ENCODE measurements around the gene PPIP5K2. TPM values are rescaled to one million over a fixed set of nuclear protein-coding genes. Genes with fewer than 3 reads are reported as not detected.
"Not testable (repeated sequence)": the region's sequence is repeated elsewhere in the genome, so short reads cannot be mapped to it uniquely, and the experiment has no call there.

PPIP5K2 gene
- total RNA-seq: 85.0 TPM

DNA sequence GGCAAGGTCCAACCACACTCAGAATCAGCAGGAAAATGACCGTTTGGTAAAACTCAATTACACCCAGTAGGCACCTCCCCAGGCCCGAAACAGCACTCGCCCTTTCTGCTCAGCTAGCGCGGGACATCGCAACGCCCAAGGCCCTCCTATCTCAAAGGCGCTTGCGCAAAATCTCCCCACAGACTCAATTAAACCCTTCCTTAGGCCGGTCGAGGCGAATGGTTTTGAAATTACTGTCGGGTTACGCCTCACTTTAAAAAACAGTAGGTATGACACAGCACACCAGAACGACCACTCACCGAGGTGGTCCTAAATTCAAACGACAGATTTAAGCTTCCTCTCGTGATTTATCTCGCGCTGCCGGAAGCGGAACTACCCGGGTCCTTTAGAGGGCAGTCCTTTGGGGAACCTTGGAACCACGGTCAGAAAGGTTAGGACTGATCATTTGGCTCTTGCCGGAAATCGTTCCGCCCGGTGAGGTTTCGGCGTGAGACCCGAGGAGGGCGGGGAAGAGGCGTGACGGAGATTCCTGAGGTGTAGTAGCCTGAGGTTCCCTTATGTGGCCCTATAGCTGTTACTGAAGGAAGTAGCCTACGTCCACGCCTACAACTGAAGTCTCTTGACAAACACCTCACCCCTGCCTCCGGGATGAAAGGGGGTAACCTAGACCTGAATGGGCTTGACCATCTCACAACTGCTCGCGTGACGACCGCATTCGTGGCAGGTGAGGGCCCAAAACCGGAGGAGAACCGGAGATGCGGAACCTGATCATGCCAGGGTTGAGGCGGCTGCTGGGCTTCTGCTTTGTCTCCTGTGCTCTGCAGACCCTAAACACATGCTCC, at the start of gene PPIP5K2, which contains the start of gene GIN1:
Gene PPIP5K2 (plus strand): TSS at position 537 of the 842 bp plus-strand sequence. CDS start 9,289 bp downstream, outside the sequence.
Gene GIN1 (minus strand): TSS at position 374 of the 842 bp plus-strand sequence. CDS start 11,431 bp downstream, outside the sequence.
- peak; percentile 98 for DNase-seq (ENCODE audit: low spot score)

DNA sequence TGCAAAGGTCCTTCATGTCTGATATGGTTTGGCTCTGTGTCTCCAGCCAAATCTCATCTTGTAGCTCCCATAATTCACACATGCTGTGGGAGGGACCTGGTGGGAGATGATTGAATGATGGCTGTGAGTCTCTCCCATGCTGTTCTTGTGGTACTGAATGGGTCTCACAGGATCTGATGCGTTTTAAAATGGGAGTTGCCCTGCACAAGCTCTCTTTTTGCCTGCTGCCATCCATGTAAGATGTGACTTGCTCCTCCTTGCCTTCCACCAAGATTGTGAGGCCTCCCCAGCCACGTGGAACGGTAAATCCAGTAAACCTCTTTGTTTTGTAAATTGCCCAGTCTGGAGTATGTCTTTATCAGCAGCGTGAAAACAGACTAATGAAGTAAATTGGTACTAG, 46.6 kb upstream of the PPIP5K2 start:
- not testable (repeated sequence) for DNase-seq (ENCODE audit: low spot score)

DNA sequence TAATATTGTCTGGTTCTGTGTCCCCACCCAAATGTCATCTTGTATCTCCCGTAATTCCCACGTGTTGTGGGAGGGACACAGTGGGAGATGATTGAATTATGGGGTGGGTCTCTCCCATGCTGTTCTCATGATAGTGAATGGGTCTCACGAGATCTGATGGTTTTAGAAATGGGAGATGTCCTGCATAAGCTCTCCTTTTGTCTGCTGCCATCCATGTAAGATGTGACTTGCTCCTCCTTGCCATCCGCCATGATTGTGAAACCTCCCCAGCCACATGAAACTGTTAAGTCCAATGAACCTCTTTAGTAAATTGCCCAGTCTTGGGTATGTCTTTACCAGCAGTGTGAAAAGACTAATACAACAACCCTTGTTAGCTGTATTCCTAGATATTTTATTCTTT, 44.7 kb upstream of the PPIP5K2 start:
- DNase-seq (ENCODE audit: low spot score): no peak

DNA sequence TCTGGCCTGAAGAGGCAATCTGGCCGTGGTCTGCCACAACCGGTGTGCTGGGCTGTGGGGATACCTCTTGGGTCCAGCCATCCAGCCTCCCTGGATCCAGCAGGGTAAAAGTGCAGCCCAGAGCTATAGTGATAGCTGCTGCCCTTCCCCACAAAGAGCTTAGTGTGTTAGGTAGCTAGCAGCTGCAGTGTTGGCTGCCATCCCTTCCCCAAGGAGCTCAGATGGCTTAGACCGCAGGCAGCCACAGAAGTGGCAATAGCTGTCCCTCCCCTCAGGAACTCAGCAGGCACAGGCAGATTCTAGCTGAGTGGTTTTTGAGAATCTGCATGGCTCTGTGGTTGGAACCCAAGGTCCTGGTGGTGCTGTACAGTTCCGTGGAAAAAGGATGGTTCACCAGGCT, 40.3 kb upstream of the PPIP5K2 start:
- no peak for DNase-seq (ENCODE audit: low spot score)

DNA sequence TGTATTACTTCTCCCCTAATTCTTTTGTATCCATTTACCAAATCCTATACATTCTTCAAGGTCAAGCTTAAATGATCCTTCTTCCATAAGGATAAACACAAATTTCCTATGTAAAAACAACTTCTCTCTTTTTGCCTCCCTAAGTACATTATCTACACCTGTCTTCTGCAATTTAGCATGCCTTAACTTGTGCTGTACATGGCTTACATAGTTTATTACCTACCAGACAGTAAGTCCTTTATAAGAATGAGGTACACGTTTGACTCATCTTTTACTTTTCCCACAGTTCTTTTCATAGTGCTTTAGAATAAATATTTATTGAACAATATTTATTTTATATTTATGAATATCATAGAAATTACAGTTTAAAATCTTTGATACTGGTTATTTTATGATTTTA, 33.6 kb upstream of the PPIP5K2 start:
- no peak for DNase-seq (ENCODE audit: low spot score)

DNA sequence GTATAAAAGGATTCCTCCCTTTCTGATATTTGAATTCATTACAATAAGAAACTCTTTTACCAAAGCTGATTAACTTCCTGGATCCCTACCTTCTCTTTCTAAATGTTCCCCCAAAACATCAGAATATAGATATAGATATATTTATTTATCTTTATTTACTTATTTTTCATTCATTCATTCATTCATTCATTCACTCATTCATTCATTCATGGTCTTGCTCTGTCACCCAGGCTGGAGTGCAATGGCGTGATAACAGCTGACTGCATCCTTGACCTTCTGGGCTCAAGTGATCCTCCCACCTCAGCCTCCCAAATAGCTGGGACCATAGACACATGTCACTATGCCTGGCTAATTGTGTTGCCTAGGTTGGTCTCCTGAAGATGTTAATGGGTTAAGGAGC, 30.8 kb upstream of the PPIP5K2 start:
- no peak for DNase-seq (ENCODE audit: low spot score)

DNA sequence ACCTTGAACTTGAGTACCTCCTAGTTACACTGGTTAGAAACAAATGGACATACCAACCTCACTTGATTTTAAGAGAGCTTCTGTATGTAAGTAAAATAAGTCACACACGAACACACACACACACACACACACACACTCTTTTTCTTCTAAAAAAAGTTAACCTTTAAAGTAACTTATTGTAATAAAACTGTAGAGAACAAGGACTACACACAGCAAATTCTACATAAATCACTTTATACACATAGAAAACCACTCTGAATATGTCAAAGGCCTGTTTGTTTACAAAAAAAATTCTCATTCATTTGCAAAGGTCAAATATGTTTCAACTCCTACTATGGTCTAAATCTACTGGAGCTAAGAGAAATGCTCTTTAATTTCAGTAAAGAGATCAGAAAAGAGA, 29.3 kb upstream of the PPIP5K2 start:
- DNase-seq (ENCODE audit: low spot score): no peak

DNA sequence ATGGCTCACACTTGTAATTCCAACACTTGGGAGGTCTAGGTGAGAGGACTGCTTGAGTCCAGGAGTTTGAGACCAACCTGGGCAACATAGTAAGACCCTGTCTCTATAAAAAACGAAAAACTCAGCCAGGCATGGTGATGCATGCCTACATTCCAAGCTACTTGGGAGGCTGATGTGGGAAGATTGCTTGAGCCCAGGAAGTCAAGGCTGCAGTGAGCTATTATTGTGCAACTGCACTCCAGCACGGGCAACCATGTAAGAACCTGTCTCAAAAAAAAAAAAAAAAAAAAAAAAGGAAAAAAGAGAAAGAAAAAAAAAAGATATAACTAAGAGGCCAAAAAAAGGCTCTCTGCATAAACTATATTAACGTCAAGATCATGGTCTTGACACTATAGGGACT, 27.4 kb upstream of the PPIP5K2 start:
- no peak for DNase-seq (ENCODE audit: low spot score)

DNA sequence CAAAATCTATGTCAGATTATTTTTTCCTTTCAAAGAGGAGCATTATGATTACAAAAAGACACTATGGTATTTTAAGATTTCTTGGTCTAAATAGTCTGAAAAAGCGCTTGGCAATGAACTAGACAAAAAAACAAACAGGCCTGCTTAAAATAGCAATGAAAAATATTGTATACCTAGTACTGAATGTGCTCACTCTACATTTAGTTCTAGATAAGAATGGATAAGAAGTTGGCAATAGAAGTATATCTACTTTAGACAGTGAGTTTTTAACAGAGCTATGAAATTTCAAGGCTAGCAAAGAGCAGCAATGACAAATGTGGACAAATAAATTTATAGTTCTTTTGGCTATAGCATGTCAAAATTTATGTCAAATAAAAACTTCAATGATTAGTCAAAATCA, 26.4 kb upstream of the PPIP5K2 start:
- no peak for DNase-seq (ENCODE audit: low spot score)

DNA sequence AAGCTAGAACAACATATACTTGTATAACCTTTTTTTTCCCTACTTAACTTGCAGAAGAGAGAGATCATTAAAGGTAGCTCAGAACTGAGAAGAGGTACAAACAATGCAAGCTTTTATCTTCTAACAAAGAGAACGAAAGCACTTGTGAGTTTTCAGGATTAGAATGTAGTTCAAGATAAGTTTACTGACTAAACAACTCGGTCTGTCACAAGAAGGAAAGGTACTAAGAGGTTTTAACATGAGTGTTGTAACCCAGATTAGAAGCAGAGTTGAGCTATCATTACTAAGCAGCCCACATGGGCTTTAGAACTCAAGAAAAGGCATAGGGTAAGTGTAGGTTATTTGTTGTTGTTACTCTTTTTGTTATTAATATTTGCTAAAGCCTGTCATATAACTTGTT, 25.4 kb upstream of the PPIP5K2 start:
- DNase-seq (ENCODE audit: low spot score): no peak

DNA sequence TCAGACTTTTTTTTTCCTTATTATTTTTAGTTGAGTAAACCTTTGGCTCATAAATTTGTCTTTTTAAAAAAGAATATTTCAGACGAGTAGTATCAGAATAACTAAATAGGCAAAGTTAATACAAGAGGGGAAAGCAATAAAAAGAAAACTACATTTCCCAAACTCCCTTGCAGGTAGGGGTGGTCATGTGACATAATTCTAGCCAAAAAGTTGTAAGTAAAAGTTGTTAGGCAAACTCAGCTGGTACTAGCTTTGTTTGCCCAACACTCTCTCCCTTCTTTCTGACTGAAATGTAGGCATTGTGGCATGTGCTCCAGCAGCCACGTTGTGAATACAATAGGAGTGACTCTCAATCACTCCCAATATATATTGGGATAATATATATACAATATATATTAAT, 21.1 kb upstream of the PPIP5K2 start:
- DNase-seq (ENCODE audit: low spot score): no peak

DNA sequence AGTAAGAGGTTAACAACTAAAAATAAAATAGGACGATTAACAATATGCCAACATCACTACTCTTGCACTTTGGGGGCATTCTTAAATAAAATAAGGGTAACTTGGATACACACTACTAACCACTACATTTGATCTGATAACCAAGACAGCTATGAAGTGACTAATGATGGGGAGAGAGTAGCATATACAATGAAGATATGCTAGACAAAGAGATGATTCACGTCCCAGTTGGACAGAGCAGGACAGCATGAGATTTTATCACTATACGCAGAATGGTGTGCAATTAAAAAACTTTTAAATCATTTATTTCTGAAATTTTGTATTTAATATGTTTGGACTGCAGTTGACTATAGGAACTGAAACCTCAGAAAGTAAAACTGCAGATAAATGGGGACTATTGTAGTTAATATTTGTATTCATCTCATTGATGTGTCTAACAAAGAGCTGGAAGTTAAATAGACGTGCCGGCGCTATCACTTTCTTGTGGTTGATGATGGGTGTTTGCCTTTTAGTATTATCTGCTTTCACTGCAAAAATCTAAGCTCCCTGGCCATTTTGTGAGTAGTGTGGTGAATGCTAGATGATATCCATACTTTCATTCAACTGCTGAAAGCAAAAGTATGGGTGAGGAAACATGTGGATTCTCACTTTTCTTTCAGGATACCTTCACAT, 18.9 kb upstream of the PPIP5K2 start:
- no peak for DNase-seq (ENCODE audit: low spot score)

DNA sequence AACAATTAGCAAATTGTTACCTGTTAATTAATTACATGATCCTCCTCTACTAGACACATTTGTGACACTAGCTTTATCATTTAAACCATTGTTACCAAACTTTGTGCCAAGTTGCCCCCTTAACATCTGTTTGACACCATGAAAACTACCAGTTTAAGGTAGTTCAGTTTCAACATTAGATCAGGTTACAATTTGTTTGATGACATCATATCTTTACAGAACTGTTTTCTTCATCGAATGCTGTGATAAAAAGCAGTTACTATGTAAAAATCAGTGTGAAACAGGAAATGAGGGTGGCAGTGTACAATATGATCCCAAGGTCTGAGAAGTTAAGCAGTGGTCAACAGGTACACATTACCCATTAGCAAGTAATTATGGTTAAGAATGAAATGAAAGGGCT, 17.9 kb upstream of the PPIP5K2 start:
- no peak for DNase-seq (ENCODE audit: low spot score)

DNA sequence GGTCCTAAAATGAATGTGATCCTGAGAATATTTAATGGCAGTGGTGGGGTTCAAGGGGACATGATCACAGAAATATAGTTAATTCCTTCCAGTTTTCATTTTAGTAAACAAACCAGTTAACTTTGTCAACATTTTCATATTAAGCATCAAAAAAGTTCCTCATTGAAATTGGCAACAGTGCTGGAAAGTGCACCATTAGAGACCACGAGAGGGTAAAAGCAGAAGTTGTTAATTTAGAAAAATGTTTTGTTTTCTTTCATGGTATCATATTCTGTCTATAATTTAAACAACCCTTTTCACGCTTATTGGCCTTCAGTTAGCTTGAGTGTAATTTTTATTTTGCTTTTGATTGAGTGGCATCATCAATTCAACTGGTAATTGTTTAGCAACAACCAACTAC, 12.0 kb upstream of the PPIP5K2 start:
- DNase-seq (ENCODE audit: low spot score): no peak

DNA sequence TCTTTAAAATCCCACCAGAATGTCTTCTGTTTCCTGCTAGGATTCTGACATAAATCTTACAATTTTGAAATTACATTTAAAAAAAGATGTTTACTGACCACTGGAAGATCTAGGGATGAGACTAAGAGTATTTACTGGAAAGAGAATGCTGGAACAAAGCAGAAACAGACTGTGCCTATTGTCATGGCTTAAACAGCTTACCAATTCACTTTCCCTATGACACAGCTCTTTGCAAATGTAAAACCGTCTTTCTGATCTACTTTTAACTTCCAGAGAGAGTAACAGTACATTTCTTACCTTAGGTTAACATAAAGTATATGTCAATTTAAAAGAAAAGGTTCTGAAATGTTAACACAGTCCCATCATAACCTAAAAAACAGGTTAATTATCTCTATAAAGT, 10.8 kb upstream of the PPIP5K2 start:
- DNase-seq (ENCODE audit: low spot score): no peak

DNA sequence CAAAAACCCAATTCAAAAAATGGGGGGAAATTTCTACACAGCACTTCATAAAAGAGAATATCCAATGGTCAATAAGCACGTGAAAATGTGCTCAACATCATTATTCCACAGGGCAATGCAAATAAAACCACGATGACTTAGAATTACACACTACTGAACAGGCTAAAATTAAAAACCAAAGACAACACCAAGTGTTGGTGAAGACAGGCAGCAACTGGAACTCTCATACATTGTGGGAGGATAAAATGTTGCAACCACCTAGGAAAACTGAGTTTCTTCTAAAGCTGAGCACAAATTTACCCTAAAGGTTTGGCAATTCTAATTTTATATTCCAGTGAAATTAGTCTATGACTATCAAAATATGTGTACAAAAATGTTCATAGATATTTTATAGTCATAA, 9.7 kb upstream of the PPIP5K2 start:
- DNase-seq (ENCODE audit: low spot score): no peak

DNA sequence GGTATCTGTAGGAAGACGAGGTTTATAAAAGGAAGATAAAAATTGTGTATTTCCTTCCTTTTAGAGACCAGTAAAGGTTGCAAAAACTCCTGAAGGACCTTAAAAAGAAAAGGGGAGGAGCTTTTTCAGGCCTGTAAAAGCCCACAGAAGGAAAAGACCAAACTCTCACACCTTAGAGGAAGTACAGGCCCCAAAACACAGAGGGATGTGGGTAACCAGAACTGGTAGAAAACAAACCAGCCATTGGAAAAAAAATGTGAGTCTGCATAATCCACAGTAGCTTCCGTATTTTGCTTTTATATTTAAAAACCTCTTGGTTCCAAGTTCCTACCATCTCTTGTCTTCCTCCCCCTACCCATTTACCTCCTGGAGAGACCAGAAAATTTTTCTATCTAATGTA, 8.6 kb upstream of the PPIP5K2 start:
- no peak for DNase-seq (ENCODE audit: low spot score)

DNA sequence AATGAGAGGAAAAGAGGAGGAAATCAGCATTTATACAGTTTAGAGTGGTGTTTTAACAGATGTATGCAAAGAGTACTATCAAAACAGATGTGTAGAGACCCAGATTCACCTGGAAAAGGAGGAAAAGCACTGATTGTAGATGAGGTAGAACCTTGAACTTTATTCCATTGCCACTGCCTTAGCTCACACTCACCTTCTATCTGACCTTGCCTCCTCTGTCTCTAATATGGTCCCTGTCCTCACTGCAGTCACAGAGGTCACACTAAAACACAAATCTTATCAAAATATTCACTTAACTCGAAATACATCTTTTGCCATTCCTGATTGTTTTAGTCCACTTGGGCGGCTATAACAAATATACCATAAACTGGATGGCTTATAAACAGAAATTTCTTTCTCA, 7.2 kb upstream of the PPIP5K2 start:
- DNase-seq (ENCODE audit: low spot score): no peak

DNA sequence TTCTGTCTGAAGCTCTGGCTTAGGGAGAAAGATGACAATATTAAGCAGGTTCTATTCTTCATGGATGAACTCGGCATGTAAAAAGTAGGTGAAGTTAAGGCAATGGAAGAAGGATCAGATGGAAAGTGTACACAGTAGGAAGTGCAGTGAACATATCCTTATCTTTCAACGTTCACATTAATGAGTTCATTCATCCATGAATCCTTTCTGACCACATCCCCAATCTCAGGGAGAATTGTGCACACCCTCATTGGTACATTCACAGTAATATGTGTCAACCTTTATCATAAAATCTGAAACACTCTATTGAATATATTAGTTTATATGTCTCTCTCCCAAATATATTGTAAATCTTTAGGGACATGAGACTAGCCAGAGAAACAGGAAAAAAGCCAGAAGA, 5.7 kb upstream of the PPIP5K2 start:
- DNase-seq (ENCODE audit: low spot score): no peak

DNA sequence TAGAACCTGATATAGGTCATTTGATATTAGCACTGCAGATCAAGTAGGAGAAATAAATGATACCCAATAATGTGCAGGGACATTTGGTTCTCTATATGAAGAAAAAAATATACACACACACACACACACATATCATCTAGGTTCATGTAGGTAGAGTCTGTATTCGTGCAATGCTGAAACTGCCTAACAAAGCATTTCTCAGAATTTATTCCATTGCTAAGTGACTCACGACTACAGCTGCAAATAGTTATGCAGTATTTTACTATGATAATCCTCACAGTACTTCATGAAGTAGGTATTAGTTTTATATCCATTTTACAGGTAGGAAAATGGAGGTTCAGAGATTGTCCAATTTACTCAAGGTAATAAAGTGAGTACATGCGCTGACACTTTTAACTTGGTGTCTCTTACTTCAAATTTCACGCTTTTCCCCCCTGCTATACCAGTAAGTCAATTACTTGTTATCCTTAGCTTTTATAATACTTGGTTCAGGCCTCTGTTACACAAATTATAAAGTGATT, 2.6 kb upstream of the PPIP5K2 start:
- DNase-seq (ENCODE audit: low spot score): no peak

DNA sequence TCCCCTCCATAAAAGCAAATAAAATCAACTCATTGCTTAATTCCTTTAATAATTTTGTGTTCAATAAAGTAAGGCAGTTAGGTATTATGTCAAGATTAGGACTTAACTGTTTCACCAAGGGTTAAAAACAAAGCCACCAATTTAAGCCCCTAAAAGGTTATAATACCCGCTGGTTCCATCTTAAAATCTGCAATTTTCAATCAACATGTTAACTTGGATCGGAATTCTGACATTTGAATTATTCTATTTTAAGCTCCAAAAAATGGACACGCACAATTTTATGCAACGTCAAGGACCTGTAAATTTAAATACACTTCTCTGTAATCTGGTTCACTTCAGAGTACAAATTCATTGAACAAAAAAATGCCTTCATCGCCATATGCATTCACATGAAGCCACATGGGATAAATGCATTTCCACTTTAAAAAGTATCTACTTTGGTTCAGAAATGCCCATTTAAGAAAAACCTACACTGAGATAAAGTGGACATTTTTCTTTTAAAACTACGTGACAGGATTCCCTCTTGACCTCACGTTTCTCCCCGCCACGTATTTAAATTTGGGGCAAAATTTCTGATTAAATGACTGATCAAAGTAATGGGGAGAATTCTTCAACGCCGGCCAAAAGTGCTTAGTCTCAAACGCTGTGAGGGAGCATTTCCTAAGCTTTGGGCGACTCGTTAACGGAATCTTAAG, 884 bp upstream of the PPIP5K2 start:
- no peak for DNase-seq (ENCODE audit: low spot score)

DNA sequence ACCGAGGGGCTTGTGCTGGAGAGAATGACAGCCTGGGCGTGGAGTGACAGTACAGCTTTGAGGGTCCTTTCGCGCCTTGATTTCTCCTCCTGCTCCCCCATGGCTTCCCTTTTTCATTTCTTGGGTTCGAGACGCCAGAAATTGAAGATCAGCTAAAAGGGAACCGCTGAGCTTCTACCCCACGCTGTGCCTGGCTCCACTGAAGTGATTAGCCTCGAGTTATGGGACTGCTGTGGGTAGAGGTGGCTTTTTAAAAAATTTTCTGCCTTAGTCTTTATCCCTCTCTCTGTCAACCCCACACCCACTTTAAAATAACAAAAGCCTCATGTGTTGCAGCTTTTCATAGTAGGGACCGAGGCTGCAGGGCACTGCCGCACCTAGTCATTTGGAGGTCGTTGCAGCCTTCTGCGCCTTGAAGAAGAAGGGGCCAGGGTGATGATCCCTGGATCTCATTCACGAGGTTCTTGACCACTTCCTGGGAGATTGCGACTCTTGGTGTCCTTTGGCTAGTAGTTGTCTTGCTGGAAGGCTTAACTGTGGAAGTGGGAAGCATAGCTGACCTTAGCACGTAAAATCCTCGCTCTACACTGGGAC, 603 bp downstream of the PPIP5K2 start:
- DNase-seq (ENCODE audit: low spot score): no peak

Measured in ureter (tissue), 1 donor.